ENCODE data around the gene FRAS1.
"Not testable (repeated sequence)": the region's sequence is repeated elsewhere in the genome, so short reads cannot be mapped to it uniquely, and the experiment has no call there.

The FRAS1 gene, protein sequence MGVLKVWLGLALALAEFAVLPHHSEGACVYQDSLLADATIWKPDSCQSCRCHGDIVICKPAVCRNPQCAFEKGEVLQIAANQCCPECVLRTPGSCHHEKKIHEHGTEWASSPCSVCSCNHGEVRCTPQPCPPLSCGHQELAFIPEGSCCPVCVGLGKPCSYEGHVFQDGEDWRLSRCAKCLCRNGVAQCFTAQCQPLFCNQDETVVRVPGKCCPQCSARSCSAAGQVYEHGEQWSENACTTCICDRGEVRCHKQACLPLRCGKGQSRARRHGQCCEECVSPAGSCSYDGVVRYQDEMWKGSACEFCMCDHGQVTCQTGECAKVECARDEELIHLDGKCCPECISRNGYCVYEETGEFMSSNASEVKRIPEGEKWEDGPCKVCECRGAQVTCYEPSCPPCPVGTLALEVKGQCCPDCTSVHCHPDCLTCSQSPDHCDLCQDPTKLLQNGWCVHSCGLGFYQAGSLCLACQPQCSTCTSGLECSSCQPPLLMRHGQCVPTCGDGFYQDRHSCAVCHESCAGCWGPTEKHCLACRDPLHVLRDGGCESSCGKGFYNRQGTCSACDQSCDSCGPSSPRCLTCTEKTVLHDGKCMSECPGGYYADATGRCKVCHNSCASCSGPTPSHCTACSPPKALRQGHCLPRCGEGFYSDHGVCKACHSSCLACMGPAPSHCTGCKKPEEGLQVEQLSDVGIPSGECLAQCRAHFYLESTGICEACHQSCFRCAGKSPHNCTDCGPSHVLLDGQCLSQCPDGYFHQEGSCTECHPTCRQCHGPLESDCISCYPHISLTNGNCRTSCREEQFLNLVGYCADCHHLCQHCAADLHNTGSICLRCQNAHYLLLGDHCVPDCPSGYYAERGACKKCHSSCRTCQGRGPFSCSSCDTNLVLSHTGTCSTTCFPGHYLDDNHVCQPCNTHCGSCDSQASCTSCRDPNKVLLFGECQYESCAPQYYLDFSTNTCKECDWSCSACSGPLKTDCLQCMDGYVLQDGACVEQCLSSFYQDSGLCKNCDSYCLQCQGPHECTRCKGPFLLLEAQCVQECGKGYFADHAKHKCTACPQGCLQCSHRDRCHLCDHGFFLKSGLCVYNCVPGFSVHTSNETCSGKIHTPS (N-terminal part only)

DNA sequence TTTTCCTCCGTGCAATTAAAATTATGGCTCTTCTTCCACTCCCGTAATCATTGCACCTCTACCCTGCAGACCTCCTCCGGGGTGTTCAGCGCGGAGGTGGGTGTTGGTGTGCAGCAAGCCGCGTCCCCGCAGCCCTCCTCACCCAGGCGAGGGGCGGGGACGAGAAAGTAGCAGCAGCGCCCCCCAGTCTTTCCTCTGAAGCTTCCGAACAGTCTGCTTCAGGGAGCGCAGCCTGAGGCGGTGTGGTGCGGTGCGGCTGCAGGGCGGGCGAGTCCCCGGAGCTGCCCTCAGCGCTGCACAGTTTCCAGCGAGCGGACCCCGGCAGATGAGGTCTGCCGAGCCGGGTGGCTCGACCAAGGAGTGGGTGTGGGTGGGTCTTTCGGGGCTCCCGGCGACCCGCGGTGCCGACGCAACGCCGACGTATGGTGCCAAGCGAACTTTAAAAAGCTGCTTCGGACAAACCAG, at the start of gene FRAS1:
FRAS1 (plus strand) TSS at position 189 of the 465 bp plus-strand sequence. CDS start 687 bp downstream, outside the sequence.
- TF ChIP-seq, protein P1, sequence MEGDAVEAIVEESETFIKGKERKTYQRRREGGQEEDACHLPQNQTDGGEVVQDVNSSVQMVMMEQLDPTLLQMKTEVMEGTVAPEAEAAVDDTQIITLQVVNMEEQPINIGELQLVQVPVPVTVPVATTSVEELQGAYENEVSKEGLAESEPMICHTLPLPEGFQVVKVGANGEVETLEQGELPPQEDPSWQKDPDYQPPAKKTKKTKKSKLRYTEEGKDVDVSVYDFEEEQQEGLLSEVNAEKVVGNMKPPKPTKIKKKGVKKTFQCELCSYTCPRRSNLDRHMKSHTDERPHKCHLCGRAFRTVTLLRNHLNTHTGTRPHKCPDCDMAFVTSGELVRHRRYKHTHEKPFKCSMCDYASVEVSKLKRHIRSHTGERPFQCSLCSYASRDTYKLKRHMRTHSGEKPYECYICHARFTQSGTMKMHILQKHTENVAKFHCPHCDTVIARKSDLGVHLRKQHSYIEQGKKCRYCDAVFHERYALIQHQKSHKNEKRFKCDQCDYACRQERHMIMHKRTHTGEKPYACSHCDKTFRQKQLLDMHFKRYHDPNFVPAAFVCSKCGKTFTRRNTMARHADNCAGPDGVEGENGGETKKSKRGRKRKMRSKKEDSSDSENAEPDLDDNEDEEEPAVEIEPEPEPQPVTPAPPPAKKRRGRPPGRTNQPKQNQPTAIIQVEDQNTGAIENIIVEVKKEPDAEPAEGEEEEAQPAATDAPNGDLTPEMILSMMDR (IDR thresholded peaks at IDR 0.05; ENCODE audit: control extremely low read depth, extremely low read depth, low read depth, missing control alignments) = no peak
- peak; percentile 32 for DNase-seq (ENCODE audit: extremely low spot score)
- ChIA-PET CTCF (interaction anchor here (1.2 to 2.6 kb wide), 2 partner anchors 11 to 16 kb away, joined by 3 to 10 read pairs; no protein-coding TSS in a partner anchor), POLR2A (no interaction called here)

DNA sequence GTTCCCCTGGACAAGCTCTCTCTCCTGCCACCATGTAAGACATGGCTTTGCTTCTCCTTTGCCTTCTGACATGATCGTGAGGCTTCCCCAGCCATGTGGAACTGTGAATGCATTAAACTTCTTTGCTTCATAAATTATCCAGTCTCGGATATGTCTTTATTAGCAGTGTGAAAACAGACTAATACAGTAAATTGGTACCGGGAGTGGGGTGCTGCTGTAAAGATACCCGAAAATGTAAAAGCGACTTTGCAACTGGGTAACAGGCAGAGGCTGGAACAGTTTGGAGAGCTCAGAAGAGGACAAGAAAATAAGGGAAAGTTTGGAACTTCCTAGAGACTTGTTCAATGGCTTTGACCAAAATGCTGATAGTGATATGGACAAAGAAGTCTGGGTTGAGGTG, 46.1 kb upstream of the FRAS1 start:
- DNase-seq (ENCODE audit: extremely low spot score); CTCF ChIA-PET; POLR2A ChIA-PET: not testable (repeated sequence)

DNA sequence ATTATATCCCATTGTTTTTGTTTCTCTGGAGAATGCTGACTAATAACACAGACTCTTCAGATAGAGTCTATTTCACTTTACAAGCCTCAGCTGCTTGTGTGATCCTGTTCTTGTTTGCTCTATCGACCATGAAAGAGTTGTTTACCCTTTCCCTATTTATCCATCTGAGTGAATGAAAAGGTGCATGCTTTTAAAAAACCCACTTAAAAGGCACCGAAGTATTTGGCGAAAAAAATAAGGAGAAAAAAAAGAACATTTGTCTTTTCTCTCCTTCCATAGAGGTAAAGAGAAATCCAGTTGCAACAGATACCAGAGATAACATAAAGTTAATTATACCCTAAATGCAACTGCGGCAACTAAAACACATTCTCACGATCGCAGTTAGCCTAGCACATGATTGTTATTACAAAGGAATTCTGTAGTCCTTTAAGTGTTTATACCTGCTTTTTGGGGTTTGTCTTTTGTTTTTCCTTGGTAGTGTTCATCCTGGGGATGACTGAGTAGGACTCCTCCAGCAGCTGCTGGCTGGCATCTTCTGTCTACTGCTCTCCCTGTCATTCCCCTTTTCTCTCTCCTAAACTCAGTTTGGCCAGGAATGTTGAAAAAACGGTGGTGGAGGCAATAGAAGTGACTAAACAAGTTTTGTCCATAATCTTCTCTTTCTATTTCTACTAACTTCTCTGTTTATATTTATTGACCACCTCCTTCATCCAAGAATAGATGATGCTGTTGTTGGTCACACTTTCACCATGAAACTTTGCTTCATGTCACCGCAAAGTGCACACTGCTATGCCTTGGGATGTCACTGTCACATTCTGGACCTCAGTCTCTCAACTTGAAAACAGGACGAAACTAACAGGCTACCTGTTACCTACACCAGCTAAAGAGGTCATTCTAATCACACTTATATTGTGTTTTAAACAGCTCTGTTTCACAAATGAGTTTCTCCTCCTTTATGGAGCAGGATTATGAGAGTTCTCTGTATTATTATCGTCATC, 41.9 kb upstream of the FRAS1 start:
- POLR2A ChIA-PET = no interaction called here
- DNase-seq (ENCODE audit: extremely low spot score) = no peak
- TF ChIP-seq, protein P1 (IDR thresholded peaks at IDR 0.05; ENCODE audit: control extremely low read depth, extremely low read depth, low read depth, missing control alignments) = no peak
- CTCF ChIA-PET = no interaction called here

DNA sequence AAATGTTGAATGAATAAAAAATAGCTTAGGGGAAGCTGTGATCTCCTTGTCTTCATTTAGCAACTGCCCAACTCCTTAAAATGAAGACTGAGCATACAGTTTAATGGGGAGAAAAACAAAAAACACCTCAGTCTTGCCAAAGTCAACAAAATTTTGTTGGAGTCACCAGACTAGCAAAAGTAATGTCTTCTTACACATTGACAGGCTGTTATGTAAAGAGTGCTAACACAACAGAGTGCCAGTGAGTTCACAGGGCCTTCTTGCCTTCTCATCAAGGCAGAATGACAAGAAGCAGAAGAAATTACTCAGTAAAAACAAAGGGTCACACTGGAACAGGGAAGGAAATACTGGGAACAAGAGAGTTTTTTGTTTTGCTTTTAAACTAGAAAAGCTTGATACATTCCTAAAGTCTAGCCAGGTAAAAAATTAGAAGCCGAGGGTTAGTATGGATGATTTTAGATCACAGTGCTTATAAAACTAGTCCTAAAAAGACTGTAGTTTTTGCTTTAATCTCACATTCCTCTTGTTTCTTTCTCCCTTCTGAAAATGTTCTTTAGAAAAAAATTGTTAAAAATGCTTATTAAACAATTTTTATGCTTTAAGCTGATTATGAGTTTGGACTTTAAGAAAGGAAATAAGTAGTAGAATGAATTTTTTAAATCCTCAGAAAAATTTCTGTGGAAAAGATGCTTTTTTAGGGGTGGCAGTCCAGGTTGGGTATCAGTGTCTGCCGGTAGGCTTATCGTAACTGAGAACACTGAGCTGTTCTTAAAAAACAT, 38.7 kb upstream of the FRAS1 start:
- TF ChIP-seq, protein P1 (IDR thresholded peaks at IDR 0.05; ENCODE audit: control extremely low read depth, extremely low read depth, low read depth, missing control alignments) = no peak
- CTCF ChIA-PET = interaction anchor here (0.7 kb wide), 1 partner anchor 13 kb away, joined by 3 read pairs; no protein-coding TSS in a partner anchor
- DNase-seq (ENCODE audit: extremely low spot score) = no peak
- POLR2A ChIA-PET = no interaction called here

DNA sequence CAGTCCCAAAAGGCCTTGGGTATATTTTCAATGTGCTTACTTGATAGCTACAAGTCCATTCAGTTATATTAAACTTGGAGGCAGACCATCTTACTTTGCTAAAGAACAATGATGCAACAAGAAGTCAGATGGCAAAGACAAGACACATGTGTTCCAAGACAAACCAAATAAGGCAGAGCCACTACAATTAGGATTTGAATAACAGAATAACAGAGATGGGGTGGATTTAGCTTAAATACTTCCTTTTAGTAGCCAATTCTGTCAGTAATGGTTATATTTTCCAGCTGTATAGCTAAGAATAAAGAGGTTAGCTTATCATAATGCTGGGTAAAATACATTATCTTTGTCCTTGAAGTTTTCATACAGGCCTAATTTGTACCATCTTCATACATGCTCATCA, 37.7 kb upstream of the FRAS1 start:
- POLR2A ChIA-PET = no interaction called here
- CTCF ChIA-PET = no interaction called here
- TF ChIP-seq, protein P1 (IDR thresholded peaks at IDR 0.05; ENCODE audit: control extremely low read depth, extremely low read depth, low read depth, missing control alignments) = no peak
- DNase-seq (ENCODE audit: extremely low spot score) = no peak

DNA sequence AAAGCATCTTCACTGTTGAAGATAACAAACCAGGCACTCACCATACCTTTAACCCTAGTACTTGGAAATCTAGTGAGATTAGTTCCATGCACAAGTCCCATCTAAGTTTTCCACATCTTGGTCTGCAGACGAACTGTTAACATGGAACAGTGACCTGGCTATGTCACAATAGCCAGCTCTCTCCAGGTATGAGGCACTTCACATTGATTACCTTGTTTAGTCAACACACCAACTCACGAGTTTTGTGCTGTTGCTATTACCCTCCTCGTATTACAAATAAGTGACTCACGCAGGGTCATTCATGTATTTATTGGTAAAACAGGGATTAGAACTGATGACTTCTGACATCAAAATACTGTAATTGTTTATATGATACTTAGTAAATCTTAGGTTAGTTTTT, 36.4 kb upstream of the FRAS1 start:
- DNase-seq (ENCODE audit: extremely low spot score) = no peak
- CTCF ChIA-PET = interaction anchor here (1.2 kb wide), 1 partner anchor 8 kb away, joined by 3 read pairs; no protein-coding TSS in a partner anchor
- TF ChIP-seq, protein P1 (IDR thresholded peaks at IDR 0.05; ENCODE audit: control extremely low read depth, extremely low read depth, low read depth, missing control alignments) = no peak
- POLR2A ChIA-PET = no interaction called here
